RPMI8226 (cell line): ENCODE results near the gene MVK.
A peak's percentile ranks its signal among the peaks of the same experiment; 100 is the strongest.
"Not testable (repeated sequence)": the region's sequence is repeated elsewhere in the genome, so short reads cannot be mapped to it uniquely, and the experiment has no call there.

ENCODE experiments used
- DNase-seq: peaks from one replicate; pipeline ENCODE4 v3.0.0-alpha.2; 2015

The MVK gene

GRCh38 chr12:109592195-109592904, 18.8 kb downstream of the MVK start:
- DNase-seq: no peak

- no peak for DNase-seq
Measured at GRCh38 chr12:109592905-109593272, 19.3 kb downstream of the MVK start.

- DNase-seq: no peak
Measured at GRCh38 chr12:109594556-109595317, 21.1 kb downstream of the MVK start.

GRCh38 chr12:109595321-109595902, 21.8 kb downstream of the MVK start:
- no peak for DNase-seq

- no peak for DNase-seq
Measured at GRCh38 chr12:109596418-109597244, 23.0 kb downstream of the MVK start.

GRCh38 chr12:109597414-109597794, 23.8 kb downstream of the MVK start:
- DNase-seq: no peak

GRCh38 chr12:109597795-109598427, 24.3 kb downstream of the MVK start:
- peak; percentile 70 for DNase-seq

- no peak for DNase-seq
Measured at GRCh38 chr12:109598428-109598854, 24.8 kb downstream of the MVK start.

- DNase-seq: no peak
Measured at GRCh38 chr12:109599087-109599486, 25.5 kb downstream of the MVK start.

GRCh38 chr12:109600481-109600880, 26.9 kb downstream of the MVK start:
- no peak for DNase-seq

GRCh38 chr12:109600995-109601394, 27.4 kb downstream of the MVK start:
- DNase-seq: no peak

GRCh38 chr12:109601557-109601956, 28.0 kb downstream of the MVK start:
- no peak for DNase-seq

GRCh38 chr12:109602132-109602531, 28.5 kb downstream of the MVK start:
- DNase-seq: not testable (repeated sequence)

GRCh38 chr12:109604132-109604585, 30.6 kb downstream of the MVK start:
- no peak for DNase-seq

- no peak for DNase-seq
Measured at GRCh38 chr12:109605016-109605415, 31.4 kb downstream of the MVK start.

- DNase-seq: no peak
Measured at GRCh38 chr12:109605599-109606228, 32.1 kb downstream of the MVK start.

- no peak for DNase-seq
Measured at GRCh38 chr12:109606320-109607028, 32.9 kb downstream of the MVK start.

GRCh38 chr12:109607618-109608017, 34.0 kb downstream of the MVK start:
- no peak for DNase-seq

- no peak for DNase-seq
Measured at GRCh38 chr12:109608270-109608669, 34.7 kb downstream of the MVK start.

GRCh38 chr12:109608793-109609192, 35.2 kb downstream of the MVK start:
- no peak for DNase-seq

- peak; percentile 84 for DNase-seq
Measured at GRCh38 chr12:109609342-109609741, 35.7 kb downstream of the MVK start.
